MCF 10A (cell line): ENCODE measurements around the gene SPATA2. TPM values are rescaled to one million over a fixed set of nuclear protein-coding genes. Genes with fewer than 3 reads are reported as not detected.

Experiments
- BruUV-seq: library from RNA; stranded (reverse); fragments of 400-500 nt; replicated peaks from 2 replicates; lab custom pipeline; 2021; lab: Mats Ljungman, UMichigan
- CTCF ChIA-PET: fragments of 300-600 bp; sonication (Branson Sonifier 250); formaldehyde crosslinking; extraction: SDS; loops from one replicate; lab custom pipeline; 2021; ENCODE audit warnings: antibody characterized with exemption, inconsistent platforms; lab: Yijun Ruan, JAX
- POLR2A ChIA-PET: fragments of 300-600, 350-650 bp; sonication (Branson Sonifier 250); formaldehyde crosslinking; extraction: SDS; loops from one replicate; lab custom pipeline; 2020; ENCODE audit warnings: antibody characterized with exemption, inconsistent platforms; lab: Yijun Ruan, JAX
- DNase-seq: peaks from one replicate; pipeline ENCODE4 v3.0.0-alpha.2; 2018; ENCODE audit not compliant: unreplicated experiment
- H3K27ac Mint-ChIP-seq: one replicate; pipeline ENCODE4 v1.8.0; 2022; ENCODE audit warnings: mild to moderate bottlenecking, low read depth, mixed read lengths; ENCODE audit not compliant: unreplicated experiment
- H3K27me3 Mint-ChIP-seq: one replicate; pipeline ENCODE4 v1.8.0; 2022; ENCODE audit warnings: mixed read lengths; ENCODE audit not compliant: insufficient read depth, unreplicated experiment
- H3K36me3 Mint-ChIP-seq: one replicate; pipeline ENCODE4 v1.8.0; 2022; ENCODE audit warnings: mild to moderate bottlenecking, moderate library complexity, mixed read lengths; ENCODE audit not compliant: insufficient read depth, unreplicated experiment
- H3K4me1 Mint-ChIP-seq: one replicate; pipeline ENCODE4 v1.8.0; 2022; ENCODE audit warnings: mixed read lengths; ENCODE audit not compliant: insufficient read depth, unreplicated experiment
- H3K4me3 Mint-ChIP-seq: one replicate; pipeline ENCODE4 v1.8.0; 2022; ENCODE audit warnings: mild to moderate bottlenecking, moderate library complexity, mixed read lengths; ENCODE audit not compliant: unreplicated experiment
- H3K9me3 Mint-ChIP-seq: one replicate; pipeline ENCODE4 v1.8.0; 2022; ENCODE audit warnings: mixed read lengths; ENCODE audit not compliant: unreplicated experiment
- intact Hi-C: fragments of 100-400 bp; cut with micrococcal nuclease; formaldehyde crosslinking; loops from 2 replicates; pipeline ENCODE4 v1.14.1; 2022
- total RNA-seq: library from RNA; stranded (reverse); gene quantifications from 2 replicates; pipeline ENCODE4 v1.2.3, GENCODE V29; 2022
- TF ChIP-seq, protein P1 (sequence below): fragments of 200-600 bp; IDR thresholded peaks from one replicate; pipeline ENCODE4 v1.8.0; 2022; ENCODE audit warnings: antibody characterized with exemption, mild to moderate bottlenecking; ENCODE audit not compliant: unreplicated experiment

The SPATA2 gene
- total RNA-seq, 1 experiment from 2014 or later: 5.5 TPM

DNA sequence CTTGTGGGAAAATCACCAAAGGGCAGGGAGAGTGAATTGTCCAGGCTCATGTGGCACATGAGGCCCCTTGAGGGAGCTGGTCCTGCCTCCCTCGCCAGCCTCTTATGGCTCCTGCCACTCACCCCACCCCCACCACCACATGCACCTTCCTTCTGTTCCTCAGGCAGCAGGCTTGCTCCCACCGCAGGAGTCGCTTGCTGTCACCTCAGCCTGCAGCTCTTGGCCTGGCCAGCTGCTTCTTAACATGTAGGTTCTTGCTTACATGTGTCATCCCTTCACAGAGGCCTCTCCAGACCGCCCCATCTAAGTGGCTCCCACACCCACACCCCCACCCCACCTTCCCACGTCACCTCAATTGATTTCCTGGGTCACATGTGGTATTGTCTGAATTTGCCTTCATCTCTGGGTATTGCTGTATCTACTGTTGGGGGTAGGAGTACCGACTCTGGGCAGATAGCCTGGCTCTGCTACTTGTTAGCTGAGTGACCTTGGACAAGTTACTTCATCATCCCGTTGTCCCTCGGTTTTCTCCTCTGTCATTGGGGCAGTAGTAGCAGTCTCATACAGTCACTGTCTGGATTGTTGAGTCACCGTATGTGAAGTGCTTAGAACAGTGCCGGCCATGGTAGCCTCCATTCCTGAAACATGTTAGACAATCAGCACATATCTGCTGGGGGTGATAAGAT is 61.0 kb downstream of the SPATA2 start:
- ChIA-PET CTCF (interaction anchor here (0.6 to 3.9 kb wide), 11 partner anchors 9 to 538 kb away, joined by 3 to 20 read pairs (median 3); no protein-coding TSS in a partner anchor), POLR2A (interaction anchor here (0.6 to 1.1 kb wide), 4 partner anchors 20 to 264 kb away, joined by 3 to 6 read pairs (median 3); no protein-coding TSS in a partner anchor)
- intact Hi-C loops: no loop called here
- DNase-seq: no peak
- BruUV-seq: no TSS peak
- Mint-ChIP-seq H3K9me3 (no peaks in the 10 kb centered on the region), H3K27me3 (no peaks in the 10 kb centered on the region), H3K4me1 (peaks cover 14% of the 10 kb centered on the region), H3K36me3 (peaks cover 41% of the 10 kb centered on the region), H3K4me3 (no peak overlapping the region), H3K27ac (no peak overlapping the region)
- TF ChIP-seq, protein P1, sequence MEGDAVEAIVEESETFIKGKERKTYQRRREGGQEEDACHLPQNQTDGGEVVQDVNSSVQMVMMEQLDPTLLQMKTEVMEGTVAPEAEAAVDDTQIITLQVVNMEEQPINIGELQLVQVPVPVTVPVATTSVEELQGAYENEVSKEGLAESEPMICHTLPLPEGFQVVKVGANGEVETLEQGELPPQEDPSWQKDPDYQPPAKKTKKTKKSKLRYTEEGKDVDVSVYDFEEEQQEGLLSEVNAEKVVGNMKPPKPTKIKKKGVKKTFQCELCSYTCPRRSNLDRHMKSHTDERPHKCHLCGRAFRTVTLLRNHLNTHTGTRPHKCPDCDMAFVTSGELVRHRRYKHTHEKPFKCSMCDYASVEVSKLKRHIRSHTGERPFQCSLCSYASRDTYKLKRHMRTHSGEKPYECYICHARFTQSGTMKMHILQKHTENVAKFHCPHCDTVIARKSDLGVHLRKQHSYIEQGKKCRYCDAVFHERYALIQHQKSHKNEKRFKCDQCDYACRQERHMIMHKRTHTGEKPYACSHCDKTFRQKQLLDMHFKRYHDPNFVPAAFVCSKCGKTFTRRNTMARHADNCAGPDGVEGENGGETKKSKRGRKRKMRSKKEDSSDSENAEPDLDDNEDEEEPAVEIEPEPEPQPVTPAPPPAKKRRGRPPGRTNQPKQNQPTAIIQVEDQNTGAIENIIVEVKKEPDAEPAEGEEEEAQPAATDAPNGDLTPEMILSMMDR: no peak

DNA sequence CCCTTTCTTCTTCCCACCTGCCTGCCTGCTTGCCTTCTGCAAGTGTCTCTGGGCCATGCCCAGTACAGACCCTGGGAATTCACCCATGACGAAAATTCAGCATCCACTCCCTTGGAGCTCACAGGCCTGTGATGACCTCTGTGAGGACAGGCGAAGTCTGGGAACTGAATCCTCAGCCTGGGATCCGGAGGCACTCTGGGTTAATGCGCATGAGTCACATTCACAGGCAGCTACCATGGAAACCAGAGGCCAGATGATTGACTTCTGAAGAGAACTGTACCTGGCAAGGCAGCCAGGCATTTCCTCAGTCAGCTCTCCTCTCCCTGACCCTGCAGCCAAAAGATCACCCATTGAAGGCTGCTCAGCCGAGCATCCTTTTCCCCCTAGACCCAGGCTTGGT is 61.7 kb downstream of the SPATA2 start:
- ChIA-PET POLR2A (interaction anchor here (0.5 to 1.1 kb wide), 6 partner anchors 21 to 264 kb away, joined by 3 to 6 read pairs (median 3); no protein-coding TSS in a partner anchor), CTCF (interaction anchor here (0.5 to 3.9 kb wide), 9 partner anchors 8 to 320 kb away, joined by 3 to 20 read pairs (median 3); no protein-coding TSS in a partner anchor)
- Mint-ChIP-seq H3K36me3 (peaks cover 46% of the 10 kb centered on the region), H3K27me3 (no peaks in the 10 kb centered on the region), H3K4me3 (no peak overlapping the region), H3K4me1 (peaks cover 14% of the 10 kb centered on the region), H3K27ac (no peak overlapping the region), H3K9me3 (no peaks in the 10 kb centered on the region)
- DNase-seq: peak; percentile 73
- no TSS peak for BruUV-seq
- TF ChIP-seq, protein P1: no peak
- intact Hi-C loops: no loop called here

Other genes with a start within 250 kb of the SPATA2 start
- 17.1 and 19.7 TPM in 2 replicates for gene B4GALT5, start 201.7 kb downstream of the SPATA2 start, total RNA-seq
- gene SLC9A8, start 102.7 kb downstream of the SPATA2 start, total RNA-seq: 14.6 and 16.5 TPM in 2 replicates
- gene RNF114, start 20.9 kb upstream of the SPATA2 start, total RNA-seq: 40.0 and 48.6 TPM in 2 replicates
- gene SNAI1, start 67.5 kb upstream of the SPATA2 start, total RNA-seq: 0.17 and 0.23 TPM in 2 replicates
- gene UBE2V1, start 197.6 kb upstream of the SPATA2 start, total RNA-seq: 99.5 and 110 TPM in 2 replicates
- 26.0 and 30.5 TPM in 2 replicates for gene PEDS1, start 238.2 kb upstream of the SPATA2 start, total RNA-seq